ENCODE results near the gene ENO4.

The ENO4 gene

DNA sequence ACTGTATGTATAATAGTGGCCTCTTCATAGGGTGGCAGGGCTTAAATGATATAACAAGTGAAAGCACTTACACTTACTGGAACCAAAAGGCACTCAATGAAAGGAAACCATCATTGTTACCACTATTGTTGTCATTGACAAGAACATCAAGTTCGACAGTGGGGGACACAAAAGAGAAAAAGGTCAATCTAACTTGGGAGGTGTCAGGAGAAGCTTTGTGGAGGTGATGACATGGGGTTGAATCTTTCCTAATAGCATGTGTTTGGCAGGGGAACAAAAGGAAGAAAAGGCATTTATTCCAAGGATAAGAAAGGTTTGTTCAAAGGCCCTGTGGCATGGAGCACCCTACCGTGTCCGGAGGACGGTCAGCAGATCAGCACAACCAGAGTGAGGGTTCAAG lies 18.2 kb upstream of the ENO4 start:
- no peak for DNase-seq

DNA sequence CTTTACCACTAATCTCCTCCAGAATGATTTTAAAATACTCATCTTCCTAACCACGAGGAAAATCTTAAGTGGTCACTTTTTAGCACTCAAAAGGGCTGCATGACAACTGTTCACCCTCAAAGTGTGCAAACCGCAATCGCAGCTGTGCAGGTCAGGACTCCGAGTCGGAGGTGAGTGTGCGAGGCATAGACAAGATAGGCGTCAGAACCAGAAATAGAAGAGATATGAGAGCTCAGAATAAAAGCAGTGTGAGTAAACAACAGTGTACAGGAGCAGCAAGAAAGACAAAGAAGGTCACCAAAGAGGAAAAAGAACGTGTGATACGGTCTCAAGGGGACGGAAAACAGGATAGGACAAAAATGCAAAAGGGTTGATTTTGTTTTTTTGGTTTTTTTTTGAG lies 17.5 kb upstream of the ENO4 start:
- peak in 1 of 3 experiments; percentile 36 for DNase-seq

DNA sequence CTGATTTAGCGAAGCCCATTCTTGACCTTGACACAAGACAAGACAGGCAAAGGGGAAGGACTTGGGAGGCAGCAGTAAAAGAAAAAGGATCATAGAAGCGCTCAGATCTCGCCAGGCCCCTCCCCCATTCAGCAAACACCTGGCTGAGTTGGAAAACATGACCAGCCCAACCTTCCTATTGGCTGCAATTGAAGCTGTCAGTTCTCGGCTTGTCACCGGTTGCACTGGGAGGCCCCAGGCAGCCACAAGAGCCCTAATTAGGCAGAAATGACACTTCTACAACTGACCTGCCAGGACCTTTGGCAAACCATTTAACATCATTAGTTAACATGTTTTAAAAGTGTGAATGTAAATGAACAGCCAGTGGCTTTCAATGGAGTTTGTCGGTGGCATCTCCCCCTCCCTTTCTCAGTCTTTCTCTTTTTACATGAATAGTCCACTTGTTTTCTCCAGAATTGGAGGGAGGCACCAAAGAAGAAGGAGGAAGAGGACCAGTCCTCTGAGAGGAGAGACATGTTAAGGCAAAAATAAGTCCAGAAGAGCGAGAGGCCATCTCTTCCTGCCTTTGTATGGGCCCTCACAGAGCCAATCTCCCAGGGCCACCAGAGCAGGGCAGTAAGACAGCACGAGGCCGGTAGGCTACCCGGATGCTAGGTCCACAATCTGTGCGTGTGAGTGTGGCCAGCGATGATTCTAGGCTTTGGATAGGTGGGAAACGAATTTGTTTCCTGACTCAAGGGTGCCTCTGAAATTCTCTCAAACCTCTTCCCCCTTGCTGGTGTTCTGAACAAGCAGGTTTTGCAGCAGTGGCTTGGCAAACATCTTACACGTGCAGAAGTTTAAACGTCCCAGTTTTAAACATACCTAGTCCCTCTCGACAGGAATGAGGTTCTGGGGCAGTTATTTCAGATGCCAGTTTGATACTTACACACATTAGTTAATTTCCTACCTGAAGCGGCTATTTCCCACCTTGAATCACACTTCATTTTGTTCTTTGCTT lies 15.0 kb upstream of the ENO4 start:
- peak; percentile 75 to 88 (median 76) for DNase-seq

DNA sequence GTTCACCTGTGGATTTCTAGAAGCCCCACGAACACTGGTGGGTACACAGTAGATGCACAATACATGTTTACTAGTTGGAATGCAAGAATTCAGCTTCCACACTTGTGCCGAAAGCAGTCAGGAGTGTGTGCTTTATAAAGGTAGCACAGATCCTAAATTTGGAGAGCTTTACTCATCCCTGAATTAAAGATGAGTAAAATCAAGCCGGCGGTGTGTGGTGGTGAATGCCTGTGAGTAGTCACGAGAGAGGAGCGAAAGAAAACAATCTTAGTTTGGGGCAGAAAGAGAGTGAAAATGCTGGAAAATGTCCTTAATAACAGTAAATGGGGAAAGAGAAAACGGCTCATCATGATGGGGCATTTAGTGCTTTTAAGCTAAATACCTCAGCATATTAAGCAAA lies 13.6 kb upstream of the ENO4 start:
- DNase-seq = peak in 1 of 3 experiments; percentile 26

DNA sequence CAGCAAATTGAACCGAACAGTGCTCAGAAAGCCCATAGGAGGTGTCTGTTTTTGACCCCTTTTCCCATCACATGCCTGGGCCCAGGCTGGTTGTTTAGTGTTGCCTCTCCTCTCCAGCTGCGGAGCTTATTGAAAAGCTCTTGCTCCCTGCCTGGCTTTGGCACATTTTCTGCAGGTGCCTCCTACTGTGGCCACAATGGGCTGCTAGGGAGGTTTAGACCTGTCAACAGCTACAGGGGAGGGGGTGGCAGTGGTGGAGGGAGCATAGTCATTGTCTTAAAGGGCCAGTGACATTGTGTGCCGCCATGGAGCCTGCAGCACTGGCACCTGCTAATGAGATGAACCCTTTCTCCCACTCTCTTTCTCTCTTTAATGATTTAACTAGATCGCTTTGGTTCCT lies 13.2 kb upstream of the ENO4 start:
- peak; percentile 67 to 95 (median 81) for DNase-seq

DNA sequence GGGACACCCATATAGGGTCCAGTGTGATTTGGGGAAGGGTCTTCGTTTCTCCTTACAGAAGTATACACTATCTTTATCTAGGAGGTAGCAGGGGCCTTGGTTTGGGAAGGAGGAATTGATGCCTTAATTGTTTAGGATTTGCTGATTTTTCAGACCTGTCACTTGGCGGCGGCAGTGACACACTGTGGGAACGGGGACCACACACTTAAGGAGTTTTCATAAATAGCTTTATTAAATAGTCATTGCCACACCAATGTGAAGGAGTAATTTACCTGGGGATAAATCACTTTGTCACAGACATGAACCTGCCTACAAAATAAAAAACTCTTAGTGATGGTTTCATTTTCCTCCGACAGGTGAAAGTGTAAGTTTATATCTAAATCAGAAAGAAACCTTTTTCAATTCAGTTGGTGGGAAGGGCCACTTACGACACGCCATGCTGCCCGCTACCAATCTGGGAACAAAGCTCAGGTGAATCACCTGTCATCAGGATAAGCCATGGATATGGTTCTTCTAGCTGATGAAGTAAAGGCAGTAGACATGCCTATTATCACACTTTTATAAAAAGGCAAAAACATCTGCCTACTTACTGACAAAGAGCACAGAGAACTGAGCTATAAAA lies 12.3 kb upstream of the ENO4 start:
- DNase-seq = peak; percentile 55 to 69 (median 66)

DNA sequence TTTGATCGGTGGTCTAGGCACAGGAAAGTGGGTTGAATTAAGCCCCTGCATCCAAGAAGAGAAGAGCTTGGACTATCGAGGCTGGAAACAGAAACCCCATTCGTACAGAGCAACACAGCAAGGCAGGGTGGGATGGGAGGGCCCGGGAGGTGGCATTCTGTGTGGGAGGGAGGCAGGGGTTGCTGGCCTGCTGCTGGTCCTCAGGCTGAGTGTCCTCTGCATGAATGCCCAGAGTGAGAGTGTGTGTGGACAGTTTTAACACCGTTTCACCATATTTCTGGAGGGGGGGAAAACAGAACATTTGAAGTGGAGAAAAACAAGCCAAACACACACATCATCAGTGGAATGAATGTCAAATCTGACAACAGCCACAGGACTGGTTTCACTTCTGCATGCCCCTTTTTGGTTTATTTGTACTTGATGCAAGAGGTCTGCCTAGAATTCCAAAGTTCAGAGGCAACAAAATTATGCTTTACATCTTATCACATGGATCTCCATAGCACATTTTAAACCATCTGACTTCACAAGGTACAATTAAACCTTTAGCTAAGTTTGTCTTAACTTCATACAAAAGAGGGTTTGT lies 11.1 kb upstream of the ENO4 start:
- peak in 1 of 3 experiments; percentile 16 for DNase-seq

DNA sequence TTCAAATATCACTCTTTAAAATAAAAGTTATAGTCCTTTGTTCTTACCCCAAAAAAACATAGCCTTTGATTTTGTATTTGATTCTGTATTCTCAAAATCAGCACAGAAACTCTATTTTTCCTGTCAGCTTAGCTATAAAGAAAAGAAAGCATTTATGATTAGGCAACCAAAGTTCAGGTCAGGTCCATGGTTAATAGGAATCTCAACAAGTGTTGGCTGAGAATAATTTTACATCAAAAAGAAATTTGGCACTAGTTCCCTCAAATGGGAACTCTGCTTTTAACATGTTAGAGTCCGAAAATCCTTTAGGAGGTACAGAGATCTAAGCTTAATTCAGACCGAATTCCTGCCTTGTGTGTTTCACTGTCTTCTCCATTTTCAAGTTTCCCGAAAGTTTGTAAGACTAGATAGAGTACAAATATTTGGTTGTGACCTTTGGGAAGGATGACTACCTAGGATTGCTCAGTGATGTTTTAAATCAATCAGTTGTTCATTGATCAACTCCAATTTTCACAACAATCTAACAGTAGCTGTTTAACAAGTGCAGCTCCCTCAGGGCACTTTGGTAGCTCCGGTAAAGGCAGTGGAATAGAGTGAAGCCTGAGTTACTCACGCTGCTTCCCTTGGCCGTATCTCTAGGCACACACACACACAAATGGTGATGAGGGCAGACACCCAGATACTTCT lies 8.8 kb upstream of the ENO4 start:
- peak in 1 of 3 experiments; percentile 38 for DNase-seq

DNA sequence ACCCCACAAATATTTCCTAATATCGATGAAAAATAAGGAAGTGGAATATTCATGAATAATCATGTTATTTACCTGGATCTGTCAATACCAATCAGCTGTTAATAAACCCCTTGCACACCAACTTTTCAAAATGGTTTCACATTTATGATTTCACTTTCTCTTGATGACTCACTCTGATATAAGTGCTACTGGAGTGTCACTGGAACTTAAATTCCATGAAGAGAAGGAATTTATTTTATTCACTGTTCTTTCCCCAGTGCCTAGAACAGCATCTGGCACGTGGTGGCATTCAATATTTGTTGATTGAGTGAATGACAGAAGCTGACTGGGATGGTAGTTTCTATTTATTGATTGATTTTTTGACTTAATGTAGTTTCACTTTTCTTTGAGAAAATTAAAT lies 3.5 kb upstream of the ENO4 start:
- no peak for DNase-seq

DNA sequence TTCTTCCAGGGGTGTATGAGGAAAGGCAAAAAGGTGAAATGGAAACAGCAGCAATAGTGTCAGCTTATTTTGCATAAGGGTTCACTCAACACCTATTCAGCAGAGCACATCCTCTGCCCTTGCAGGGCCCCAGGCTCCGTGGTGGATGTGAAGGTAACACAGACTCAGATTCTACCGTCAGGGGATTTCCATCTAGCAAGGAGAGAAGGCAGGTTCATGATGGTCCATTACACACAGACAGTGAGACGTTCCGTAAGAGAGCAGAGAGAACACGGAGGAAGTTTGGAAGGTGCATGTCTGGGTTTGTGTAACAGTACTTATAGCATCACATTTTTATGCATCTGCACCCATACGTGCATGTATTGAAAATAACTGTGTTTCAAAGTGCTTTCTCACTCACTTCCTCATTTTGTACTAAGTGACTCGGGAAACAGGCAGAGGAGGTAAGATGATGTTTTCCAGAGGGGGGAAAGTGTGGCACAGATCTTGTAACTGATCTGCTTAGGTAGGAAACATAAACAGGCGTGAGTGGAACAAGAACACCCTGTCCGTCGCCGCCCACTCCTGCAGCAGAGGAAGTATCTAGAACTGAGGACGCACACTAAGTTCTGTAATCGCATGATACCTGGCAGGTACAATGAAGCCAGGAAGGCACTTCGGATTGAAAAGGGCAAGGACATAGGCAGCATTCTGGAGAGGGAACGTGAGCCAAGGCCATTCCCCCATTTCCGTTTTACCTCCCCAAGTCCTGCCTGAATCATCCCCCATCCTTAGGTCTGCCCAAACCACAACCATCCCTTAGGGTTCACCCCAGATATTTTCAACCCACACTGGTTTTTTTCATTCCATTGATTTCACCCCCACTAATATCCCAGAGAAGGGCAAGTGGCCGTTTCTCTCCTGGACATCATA lies 1.0 kb upstream of the ENO4 start:
- peak in 2 of 3 experiments; percentile 47 to 54 for DNase-seq

DNA sequence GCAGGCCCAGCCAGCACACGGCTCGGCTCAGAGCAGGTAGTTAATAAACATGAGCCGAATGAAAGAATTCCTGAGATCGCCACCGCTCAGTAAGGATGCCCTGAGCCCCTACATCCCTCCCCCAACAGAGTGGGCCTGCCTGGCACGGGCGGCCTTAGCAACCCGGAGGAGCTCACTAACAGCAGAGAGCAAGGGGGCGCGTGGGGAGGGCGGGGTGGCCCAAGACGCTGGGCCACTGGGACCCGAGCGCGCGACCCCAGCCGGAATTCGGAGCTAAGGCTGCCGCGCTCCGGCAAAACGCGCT lies 403 bp upstream of the ENO4 start:
- no peak for DNase-seq

DNA sequence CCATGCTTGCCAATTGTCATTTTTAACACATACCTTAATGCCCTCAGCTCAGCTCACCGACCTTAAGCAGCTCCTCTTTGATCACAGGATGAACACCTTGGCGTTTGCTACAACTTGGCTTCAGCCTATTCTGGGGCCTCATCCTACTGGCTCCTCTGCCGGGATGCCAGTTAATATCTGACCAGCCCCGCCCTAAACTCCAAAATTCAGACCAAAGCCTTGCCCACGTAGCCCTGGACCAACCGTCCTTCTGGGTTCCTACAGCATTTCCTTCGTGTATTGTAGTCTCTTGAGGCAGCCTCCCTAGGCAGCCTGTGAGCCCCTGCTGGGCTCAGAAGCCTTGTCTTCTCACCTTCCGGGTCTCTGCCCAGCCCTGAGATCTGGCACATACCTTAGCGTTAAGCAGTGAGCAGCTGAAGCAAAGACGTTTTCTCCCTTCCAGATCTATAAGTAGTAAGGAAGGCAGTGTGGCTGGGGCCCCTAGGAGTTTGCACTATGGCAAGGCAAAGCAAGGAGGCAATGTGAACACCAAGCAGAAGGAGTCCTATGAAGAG lies 836 bp downstream of the ENO4 start:
- DNase-seq = peak in 1 of 3 experiments; percentile 24

DNA sequence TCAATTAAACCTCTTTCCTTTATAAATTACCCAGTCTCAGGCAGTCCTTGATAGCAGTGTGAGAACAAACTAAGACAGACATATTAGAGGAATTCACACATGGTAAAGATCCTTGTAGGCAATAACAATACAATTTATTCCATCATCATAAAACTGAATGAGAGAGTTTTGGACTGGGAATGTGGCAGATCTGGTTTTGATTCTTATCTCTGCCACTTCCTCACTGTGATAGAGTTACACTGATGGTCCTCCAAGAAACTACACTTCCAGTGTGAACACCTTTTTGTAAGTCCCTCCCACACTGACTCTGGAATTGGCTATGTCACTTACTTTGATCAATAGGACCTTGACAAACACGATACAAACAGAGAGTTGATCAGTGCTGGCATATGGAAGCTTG lies 2.9 kb downstream of the ENO4 start:
- no peak for DNase-seq

DNA sequence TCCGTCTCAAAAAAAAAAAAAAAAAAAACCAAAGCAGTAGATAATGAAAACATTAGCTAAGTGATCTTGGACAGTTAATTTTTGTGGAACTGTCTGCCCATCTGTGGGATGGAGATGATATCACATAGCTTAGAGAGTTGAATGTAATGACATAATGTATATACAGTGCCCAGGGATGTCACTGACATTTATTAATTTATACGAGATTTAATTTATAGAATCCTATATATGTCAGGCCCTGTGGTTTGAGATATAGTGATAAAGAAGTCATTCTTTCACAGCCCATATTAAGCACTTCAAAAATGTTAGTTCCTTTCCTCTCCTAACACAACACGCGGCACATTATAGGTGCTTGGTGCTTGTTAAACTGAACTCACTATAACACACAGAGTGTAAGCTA lies 4.0 kb downstream of the ENO4 start:
- DNase-seq = no peak

DNA sequence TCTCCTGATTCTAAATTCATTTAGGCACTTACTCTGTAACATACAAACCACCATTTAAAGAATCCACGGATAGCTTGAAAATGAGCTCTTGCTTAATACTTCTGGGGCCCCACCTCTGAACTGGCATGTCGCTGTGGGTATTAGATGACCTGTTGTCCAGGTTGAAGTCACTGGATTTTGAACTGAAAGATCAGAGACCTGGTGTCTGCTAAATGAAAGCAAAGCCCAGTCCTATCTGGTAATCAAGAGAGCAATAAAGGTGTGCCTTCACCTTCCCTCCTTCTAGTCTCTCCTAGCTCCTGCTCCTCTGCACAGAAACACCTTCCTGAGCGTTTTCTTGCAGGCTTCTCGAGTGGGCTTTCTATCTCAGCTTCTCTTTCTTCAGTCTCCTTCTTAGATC lies 4.4 kb downstream of the ENO4 start:
- DNase-seq = no peak

DNA sequence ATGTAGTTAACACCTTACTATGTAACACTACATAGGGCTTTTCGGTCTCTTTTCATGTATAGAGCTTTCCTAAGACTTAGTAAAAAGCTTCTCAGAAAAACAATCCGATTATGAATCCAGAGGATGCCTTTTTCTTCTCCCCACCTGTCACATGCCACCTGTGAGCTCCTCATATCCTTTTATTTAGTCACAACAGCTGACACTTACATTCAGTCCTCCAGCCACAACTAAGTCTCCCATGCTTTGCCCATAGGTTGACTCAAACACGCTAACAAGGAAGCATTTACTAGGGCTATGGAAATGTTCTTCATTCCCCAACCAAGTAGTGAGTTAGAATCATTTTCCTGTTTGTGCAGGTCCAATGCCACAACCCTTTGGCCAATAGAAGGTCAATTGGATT lies 7.9 kb downstream of the ENO4 start:
- no peak for DNase-seq

DNA sequence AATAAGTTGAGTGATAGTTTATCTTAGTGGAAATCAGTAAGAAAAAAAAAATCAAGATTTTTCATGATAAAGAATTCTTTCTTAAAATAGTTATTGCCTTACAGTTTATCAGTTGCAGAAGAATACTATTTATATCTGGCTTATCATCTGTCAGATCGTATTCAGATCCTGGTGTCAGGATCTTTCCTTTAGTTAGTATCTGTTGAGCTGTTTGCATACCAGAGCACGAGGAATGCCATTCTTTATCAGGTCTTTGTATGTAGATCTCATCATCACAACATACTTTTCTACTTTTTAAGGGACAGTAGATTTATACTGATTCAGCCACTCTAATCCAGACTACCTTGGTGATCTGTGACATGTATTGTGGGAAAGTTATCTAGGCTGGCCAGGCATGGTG lies 12.5 kb downstream of the ENO4 start:
- no peak for DNase-seq

DNA sequence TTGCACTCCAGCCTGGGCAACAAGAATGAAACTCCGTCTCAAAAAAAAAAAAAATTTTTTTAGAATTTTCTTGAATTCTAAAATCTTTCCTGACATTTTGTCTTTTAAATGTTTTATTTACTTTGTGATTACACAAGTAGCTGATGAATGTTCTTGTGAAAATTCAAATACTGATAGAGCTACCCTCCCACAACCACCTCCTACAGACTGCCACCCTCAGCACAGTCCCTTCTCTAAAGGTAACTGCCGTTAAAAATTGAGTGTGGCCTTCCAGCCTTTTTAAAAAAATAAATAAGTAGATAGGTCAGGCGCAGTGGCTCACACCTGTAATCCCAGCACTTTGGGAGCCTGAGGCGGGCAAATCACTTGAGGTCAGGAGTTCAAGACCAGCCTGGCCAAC lies 15.1 kb downstream of the ENO4 start:
- no peak for DNase-seq

DNA sequence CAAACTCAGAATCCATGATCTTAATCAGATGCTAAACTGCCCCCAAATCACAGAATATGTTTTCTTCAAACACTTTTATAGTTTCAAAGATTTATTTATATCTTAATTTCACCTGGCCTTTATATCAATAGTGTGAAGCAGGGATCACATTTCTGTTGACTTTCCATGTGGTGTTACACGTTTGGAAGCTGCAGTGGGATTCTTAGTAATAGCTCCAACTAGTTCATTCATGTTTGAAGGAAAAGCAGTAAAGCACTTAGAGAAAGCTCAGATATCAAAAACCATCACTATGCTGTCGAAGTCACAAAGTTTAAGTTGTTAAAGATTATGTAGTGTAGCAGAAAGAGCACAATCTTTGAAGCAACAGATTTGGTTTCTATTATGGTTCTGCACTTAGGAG lies 16.8 kb downstream of the ENO4 start:
- DNase-seq = no peak

DNA sequence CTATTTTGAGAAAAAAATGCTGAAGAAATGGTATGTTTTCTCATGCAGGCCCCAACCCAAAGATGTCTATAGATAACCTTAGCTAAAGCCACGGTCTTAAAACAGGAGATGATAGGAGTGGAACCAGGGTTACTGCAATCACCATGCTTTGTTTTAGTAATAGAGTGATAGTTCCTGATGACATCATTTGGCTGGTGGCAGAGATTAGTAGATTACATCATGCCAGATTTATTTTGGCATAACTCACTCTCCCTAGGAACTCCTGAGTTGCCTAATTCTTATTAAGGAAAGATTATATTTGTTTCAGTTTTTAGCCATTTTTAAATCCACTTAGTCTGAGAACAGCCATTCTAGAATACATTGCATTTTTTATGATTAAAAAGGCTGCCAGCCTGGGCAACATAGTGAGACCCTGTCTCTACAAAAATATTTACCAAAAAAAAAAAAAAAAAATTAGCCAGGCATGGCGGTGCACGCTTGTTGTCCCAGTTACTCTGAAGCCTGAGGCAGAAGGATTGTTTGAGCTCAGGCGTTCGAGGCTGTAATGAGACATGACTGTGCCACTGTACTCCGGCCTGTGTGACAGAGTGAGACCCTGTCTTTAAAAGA lies 17.8 kb downstream of the ENO4 start:
- no peak for DNase-seq

DNA sequence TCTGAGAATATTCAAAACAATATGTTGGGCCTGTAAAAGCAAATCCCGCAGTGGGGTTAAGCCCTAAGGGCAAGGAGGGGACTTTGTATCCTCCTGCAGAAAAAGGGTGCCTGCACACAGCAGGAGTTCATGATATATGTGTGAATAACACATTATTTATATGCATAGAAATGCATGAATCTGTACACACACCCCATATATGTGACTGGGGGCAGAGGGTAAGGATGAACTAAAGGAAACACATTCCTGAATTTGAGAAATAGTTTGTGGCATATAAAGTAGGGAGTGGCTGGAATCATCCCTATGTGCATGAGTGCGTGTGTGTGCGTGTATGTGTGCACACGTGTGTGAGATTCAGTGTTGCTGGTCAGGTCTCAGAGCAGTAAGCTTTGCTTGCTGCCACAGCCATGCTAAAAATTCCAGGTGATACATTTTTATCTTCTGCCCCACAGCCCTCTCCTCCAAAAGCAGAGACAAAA lies 18.9 kb downstream of the ENO4 start:
- DNase-seq = no peak

All from NCI-H1417 (cell line).